Measurements from ENCODE around the gene SPOCK1. TPM values are rescaled to one million over a fixed set of nuclear protein-coding genes. Genes with fewer than 3 reads are reported as not detected.

The SPOCK1 gene
- total RNA-seq, 4 donors from 2014 or later: 1.1 to 6.4 (median 4.2) TPM; not detected in 1

DNA sequence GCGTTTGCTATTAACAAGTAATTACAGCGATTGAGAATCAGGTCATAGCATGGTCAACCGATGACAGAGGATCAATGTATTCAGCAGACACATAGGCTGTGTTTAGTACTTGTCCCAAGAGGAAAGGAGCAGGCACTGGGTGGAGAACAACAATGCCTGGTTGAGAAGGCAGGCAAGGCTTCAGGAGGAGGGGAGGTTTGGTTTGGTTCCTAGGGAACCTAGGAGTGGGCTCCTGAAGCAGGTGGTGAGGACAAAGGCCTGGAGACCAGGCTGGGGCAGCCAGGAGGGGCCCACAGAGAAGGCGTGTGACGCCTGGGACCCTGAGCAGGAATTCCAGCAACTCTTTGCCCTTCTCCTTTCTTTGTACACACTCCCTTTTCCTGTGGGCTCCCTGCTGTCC lies 195.6 kb downstream of the SPOCK1 start:
- no peaks in the 10 kb centered on the region for H3K4me1 ChIP-seq
- no peak overlapping the region for H3K4me3 ChIP-seq
- H3K36me3 ChIP-seq: no peaks in the 10 kb centered on the region
- no peak for DNase-seq
- no peaks in the 10 kb centered on the region for H3K27me3 ChIP-seq
- H3K9me3 ChIP-seq: no peaks in the 10 kb centered on the region
- H3K27ac ChIP-seq: no peak overlapping the region
- TF ChIP-seq, protein P1, sequence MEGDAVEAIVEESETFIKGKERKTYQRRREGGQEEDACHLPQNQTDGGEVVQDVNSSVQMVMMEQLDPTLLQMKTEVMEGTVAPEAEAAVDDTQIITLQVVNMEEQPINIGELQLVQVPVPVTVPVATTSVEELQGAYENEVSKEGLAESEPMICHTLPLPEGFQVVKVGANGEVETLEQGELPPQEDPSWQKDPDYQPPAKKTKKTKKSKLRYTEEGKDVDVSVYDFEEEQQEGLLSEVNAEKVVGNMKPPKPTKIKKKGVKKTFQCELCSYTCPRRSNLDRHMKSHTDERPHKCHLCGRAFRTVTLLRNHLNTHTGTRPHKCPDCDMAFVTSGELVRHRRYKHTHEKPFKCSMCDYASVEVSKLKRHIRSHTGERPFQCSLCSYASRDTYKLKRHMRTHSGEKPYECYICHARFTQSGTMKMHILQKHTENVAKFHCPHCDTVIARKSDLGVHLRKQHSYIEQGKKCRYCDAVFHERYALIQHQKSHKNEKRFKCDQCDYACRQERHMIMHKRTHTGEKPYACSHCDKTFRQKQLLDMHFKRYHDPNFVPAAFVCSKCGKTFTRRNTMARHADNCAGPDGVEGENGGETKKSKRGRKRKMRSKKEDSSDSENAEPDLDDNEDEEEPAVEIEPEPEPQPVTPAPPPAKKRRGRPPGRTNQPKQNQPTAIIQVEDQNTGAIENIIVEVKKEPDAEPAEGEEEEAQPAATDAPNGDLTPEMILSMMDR (IDR thresholded peaks at IDR 0.05): no peak
- no peak for TF ChIP-seq POLR2A (IDR thresholded peaks at IDR 0.05)

GRCh38 chr5:137300411-137301240 lies 198.5 kb downstream of the SPOCK1 start:
- TF ChIP-seq, protein P1 (IDR thresholded peaks at IDR 0.05): no peak
- TF ChIP-seq POLR2A (IDR thresholded peaks at IDR 0.05): no peak
- no peaks in the 10 kb centered on the region for H3K36me3 ChIP-seq
- H3K9me3 ChIP-seq: no peaks in the 10 kb centered on the region
- DNase-seq: no peak
- no peaks in the 10 kb centered on the region for H3K27me3 ChIP-seq
- no peak overlapping the region for H3K27ac ChIP-seq
- H3K4me1 ChIP-seq: no peaks in the 10 kb centered on the region
- no peak overlapping the region for H3K4me3 ChIP-seq

DNA sequence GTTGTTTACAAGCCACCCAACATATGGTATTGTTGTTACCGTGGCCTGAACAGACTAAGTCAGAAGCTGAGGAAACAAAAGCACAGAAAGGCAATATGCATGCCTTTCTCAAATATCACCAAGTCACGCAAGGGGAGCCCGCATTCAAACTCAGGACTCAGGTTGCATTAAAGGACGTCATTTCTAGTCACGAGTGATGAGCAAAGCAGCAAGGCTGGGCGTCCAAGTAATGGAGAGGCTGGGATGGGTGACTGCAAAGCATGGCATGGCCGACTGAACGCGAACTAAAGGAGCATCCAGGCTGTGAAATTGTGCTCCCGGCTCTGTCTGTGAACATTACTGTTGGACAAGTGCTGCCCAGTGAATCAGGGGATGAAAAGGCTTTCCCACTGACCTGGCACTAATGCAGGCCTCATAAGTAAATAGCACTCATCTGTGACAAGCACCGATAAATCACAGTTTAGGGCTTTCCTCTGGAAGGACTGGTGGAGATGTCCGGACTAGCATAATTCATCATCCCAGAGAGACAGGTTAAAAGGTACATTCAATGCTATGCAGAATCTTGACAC lies 202.8 kb downstream of the SPOCK1 start:
- no peak for DNase-seq
- H3K27ac ChIP-seq: no peak overlapping the region
- H3K36me3 ChIP-seq: no peaks in the 10 kb centered on the region
- H3K9me3 ChIP-seq: no peaks in the 10 kb centered on the region
- no peaks in the 10 kb centered on the region for H3K27me3 ChIP-seq
- TF ChIP-seq POLR2A (IDR thresholded peaks at IDR 0.05): no peak
- TF ChIP-seq, protein P1 (IDR thresholded peaks at IDR 0.05): no peak
- no peak overlapping the region for H3K4me3 ChIP-seq
- H3K4me1 ChIP-seq: no peaks in the 10 kb centered on the region

- Histone ChIP-seq H3K27ac (no peak overlapping the region), H3K4me3 (no peak overlapping the region), H3K36me3 (no peaks in the 10 kb centered on the region), H3K9me3 (no peaks in the 10 kb centered on the region), H3K4me1 (no peaks in the 10 kb centered on the region), H3K27me3 (no peaks in the 10 kb centered on the region)
- no peak for DNase-seq
- no peak for TF ChIP-seq POLR2A (IDR thresholded peaks at IDR 0.05)
- TF ChIP-seq, protein P1 (IDR thresholded peaks at IDR 0.05): no peak
Observed at GRCh38 chr5:137294604-137295003, 204.5 kb downstream of the SPOCK1 start.

- Histone ChIP-seq H3K4me3 (no peak overlapping the region), H3K4me1 (no peaks in the 10 kb centered on the region), H3K27ac (no peak overlapping the region), H3K27me3 (no peaks in the 10 kb centered on the region), H3K36me3 (no peaks in the 10 kb centered on the region), H3K9me3 (no peaks in the 10 kb centered on the region)
- no peak for DNase-seq
- TF ChIP-seq POLR2A (IDR thresholded peaks at IDR 0.05): no peak
- TF ChIP-seq, protein P1 (IDR thresholded peaks at IDR 0.05): no peak
Observed at GRCh38 chr5:137292461-137293027, 206.6 kb downstream of the SPOCK1 start.

Measured in Peyer's patch (tissue), 4 donors.